H1 (cell line): ENCODE measurements around the gene FAM221B. TPM values are rescaled to one million over a fixed set of nuclear protein-coding genes. Genes with fewer than 3 reads are reported as not detected.

Experiments used
- CTBP2 ChIP-seq: IDR thresholded peaks from 2 replicates; pipeline ENCODE4 v1.7.0; 2011; ENCODE audit warnings: borderline replicate concordance, mild to moderate bottlenecking, moderate library complexity, mixed read lengths, low read length; ENCODE audit not compliant: insufficient read depth, insufficient read length
- EZH2 ChIP-seq: fragments of 200-600 bp; sonication (generic); IDR thresholded peaks from 2 replicates; pipeline ENCODE4 v1.7.1; 2012; ENCODE audit warnings: low read depth, mild to moderate bottlenecking, moderate library complexity, low read length, inconsistent platforms; ENCODE audit not compliant: severe bottlenecking
- NRF1 ChIP-seq: IDR thresholded peaks from 2 replicates; pipeline ENCODE4 v1.6.1; 2011; ENCODE audit warnings: mild to moderate bottlenecking, low read depth, low read length, improper control_type of control experiment
- POLR2AphosphoS5 ChIP-seq: IDR thresholded peaks from 2 replicates; pipeline ENCODE4 v1.6.1; 2011; ENCODE audit warnings: low read depth, low read length
- SIN3A ChIP-seq, 2 experiments: IDR thresholded peaks in 1 of 2; conservative IDR thresholded peaks in 1 of 2; 2 replicates each; pipeline ENCODE4 v1.6.1; 2011 to 2012; ENCODE audit warnings: low read length in 2 of 2, improper control_type of control experiment in 1 of 2, low read depth in 1 of 2, mild to moderate bottlenecking in 1 of 2
- polyA plus RNA-seq, 7 experiments: library from polyadenylated mRNA; depleted of rRNA in 3 of 7; stranded (reverse) in 5 of 7; unstranded in 2 of 7; fragments of >200 nt in 5 of 7; fragments of 200-250 nt in 2 of 7; gene quantifications; 1 replicate in 5 of 7; 2 replicates in 1 of 7; 4 replicates in 1 of 7; pipeline versions ENCODE4 v1.2.1 to v1.2.3, GENCODE V29; 2011 to 2013; ENCODE audit warnings: missing spikeins in 2 of 7, mixed read lengths in 2 of 7
- total RNA-seq: library from RNA; stranded (reverse); fragmentation: NEBNext Ultra II Directional; extraction: Animal tissue kit (Norgen Biotek cat#: 25700); gene quantifications from 2 replicates; pipeline ENCODE4 v1.2.1, GENCODE V29; 2021

The FAM221B gene
- total and polyA plus RNA-seq, 2 of the 8 experiments (the other 6 are each of a cell fraction or from before 2014, with no cell fraction given), result not detected

DNA sequence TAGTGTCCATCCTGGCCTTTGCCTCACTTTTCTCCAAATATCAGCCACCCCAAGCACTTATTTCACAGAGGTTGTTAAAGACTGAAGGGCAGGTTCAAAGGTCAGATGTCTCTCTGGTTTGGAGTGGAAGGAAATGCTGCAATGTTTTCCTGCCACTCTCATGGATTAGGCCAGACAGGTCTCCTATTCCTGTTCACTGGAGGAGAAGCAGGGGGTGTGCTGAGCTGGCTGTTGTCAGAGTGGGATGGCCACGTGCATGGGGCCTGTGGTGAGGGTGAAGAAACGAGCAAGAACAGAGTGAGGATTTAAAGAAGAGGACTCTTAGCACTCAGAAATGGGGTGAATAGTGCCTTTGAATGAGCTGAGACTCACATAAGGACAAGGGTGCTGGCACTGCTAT is 7.2 kb upstream of the FAM221B start (continued):
- no peak for TF ChIP-seq EZH2
- no peak for TF ChIP-seq SIN3A (conservative IDR thresholded peaks at IDR 0.05 in 1 of 2, IDR thresholded peaks at IDR 0.05 in 1 of 2; ENCODE audit: low read depth in 1 of 2, low read length in 2 of 2)
- no peak for TF ChIP-seq POLR2AphosphoS5
- TF ChIP-seq NRF1, result no peak
- no peak for TF ChIP-seq CTBP2
